HEK293 (cell line): ENCODE measurements around the gene SEC24A.

Experiments
- BCL11B ChIP-seq: fragments of 450-650 bp; formaldehyde crosslinking; IDR thresholded peaks from 2 replicates; pipeline ENCODE4 v1.5.1; 2016; ENCODE audit warnings: low read depth, missing biosample characterization, missing genetic modification characterization
- KLF17 ChIP-seq: fragments of 450-650 bp; formaldehyde crosslinking; IDR thresholded peaks from 2 replicates; pipeline ENCODE4 v1.5.1; 2016; ENCODE audit warnings: missing biosample characterization, missing genetic modification characterization
- SP3 ChIP-seq: fragments of 450-650 bp; formaldehyde crosslinking; IDR thresholded peaks from 2 replicates; pipeline ENCODE4 v1.5.1; 2016; ENCODE audit warnings: missing biosample characterization, missing genetic modification characterization
- TSHZ1 ChIP-seq: fragments of 450-650 bp; formaldehyde crosslinking; IDR thresholded peaks from 2 replicates; pipeline ENCODE4 v1.5.1; 2016; ENCODE audit warnings: missing biosample characterization, missing genetic modification characterization, borderline replicate concordance
- YY2 ChIP-seq: fragments of 450-650 bp; formaldehyde crosslinking; IDR thresholded peaks from 2 replicates; pipeline ENCODE4 v1.5.1; 2016; ENCODE audit warnings: missing biosample characterization, missing genetic modification characterization
- ZBTB21 ChIP-seq: fragments of 450-650 bp; formaldehyde crosslinking; IDR thresholded peaks from 2 replicates; pipeline ENCODE4 v1.5.1; 2017; ENCODE audit warnings: missing biosample characterization, missing genetic modification characterization
- ZIC2 ChIP-seq: fragments of 450-650 bp; formaldehyde crosslinking; IDR thresholded peaks from 2 replicates; pipeline ENCODE4 v1.5.1; 2016; ENCODE audit warnings: missing biosample characterization, missing genetic modification characterization
- ZNF10 ChIP-seq: fragments of 450-650 bp; formaldehyde crosslinking; IDR thresholded peaks from 2 replicates; pipeline ENCODE4 v1.5.1; 2017; ENCODE audit warnings: missing biosample characterization, missing genetic modification characterization
- ZNF174 ChIP-seq: fragments of 450-650 bp; formaldehyde crosslinking; IDR thresholded peaks from 2 replicates; pipeline ENCODE4 v1.5.0; 2017; ENCODE audit warnings: missing biosample characterization, mild to moderate bottlenecking, missing genetic modification characterization
- ZNF18 ChIP-seq: fragments of 450-650 bp; formaldehyde crosslinking; IDR thresholded peaks from 2 replicates; pipeline ENCODE4 v1.5.1; 2016; ENCODE audit warnings: missing biosample characterization, missing genetic modification characterization
- ZNF214 ChIP-seq: fragments of 450-650 bp; formaldehyde crosslinking; IDR thresholded peaks from 2 replicates; pipeline ENCODE4 v1.5.1; 2017; ENCODE audit warnings: missing biosample characterization, mild to moderate bottlenecking, missing genetic modification characterization, borderline replicate concordance
- ZNF223 ChIP-seq: fragments of 450-650 bp; formaldehyde crosslinking; IDR thresholded peaks from 2 replicates; pipeline ENCODE4 v1.5.1; 2016; ENCODE audit warnings: missing biosample characterization, missing genetic modification characterization
- ZNF274 ChIP-seq, 2 experiments: fragments of 200-500 bp in 1 of 2; fragments of 450-650 bp in 1 of 2; sonication (Bioruptor generic) in 1 of 2; formaldehyde crosslinking in 1 of 2; IDR thresholded peaks; 2 replicates each; pipeline versions ENCODE4 v1.5.1 to v1.6.1; 2014 to 2016; ENCODE audit warnings: borderline replicate concordance in 1 of 2, inconsistent platforms in 1 of 2, low read length in 1 of 2, missing biosample characterization in 1 of 2, missing genetic modification characterization in 1 of 2
- ZNF280D ChIP-seq: fragments of 450-650 bp; formaldehyde crosslinking; IDR thresholded peaks from 2 replicates; pipeline ENCODE4 v1.5.1; 2016; ENCODE audit warnings: missing biosample characterization, missing genetic modification characterization
- ZNF366 ChIP-seq: fragments of 450-650 bp; formaldehyde crosslinking; conservative IDR thresholded peaks from 2 replicates; pipeline ENCODE4 v1.5.1; 2016; ENCODE audit warnings: missing biosample characterization, missing genetic modification characterization
- ZNF37A ChIP-seq: fragments of 450-650 bp; IDR thresholded peaks from 2 replicates; pipeline ENCODE4 v1.5.1; 2018; ENCODE audit warnings: missing biosample characterization, missing genetic modification characterization
- ZNF404 ChIP-seq: fragments of 450-650 bp; formaldehyde crosslinking; IDR thresholded peaks from 2 replicates; pipeline ENCODE4 v1.5.1; 2017; ENCODE audit warnings: missing biosample characterization, missing genetic modification characterization
- ZNF529 ChIP-seq: fragments of 450-650 bp; formaldehyde crosslinking; IDR thresholded peaks from 2 replicates; pipeline ENCODE4 v1.5.1; 2017; ENCODE audit warnings: missing genetic modification characterization, missing biosample characterization; ENCODE audit not compliant: insufficient replicate concordance
- ZNF549 ChIP-seq: fragments of 450-650 bp; IDR thresholded peaks from 2 replicates; pipeline ENCODE4 v1.5.1; 2018; ENCODE audit warnings: missing biosample characterization, missing genetic modification characterization, mild to moderate bottlenecking, inconsistent platforms, moderate library complexity
- ZNF561 ChIP-seq: fragments of 450-650 bp; IDR thresholded peaks from 2 replicates; pipeline ENCODE4 v1.5.1; 2018; ENCODE audit warnings: missing biosample characterization, missing genetic modification characterization, borderline replicate concordance
- ZNF596 ChIP-seq: fragments of 450-650 bp; IDR thresholded peaks from 2 replicates; pipeline ENCODE4 v1.5.0; 2018; ENCODE audit warnings: missing biosample characterization, mild to moderate bottlenecking, missing genetic modification characterization, moderate library complexity
- ZNF639 ChIP-seq: fragments of 450-650 bp; formaldehyde crosslinking; IDR thresholded peaks from 2 replicates; pipeline ENCODE4 v1.5.1; 2016; ENCODE audit warnings: missing biosample characterization, missing genetic modification characterization
- ZNF692 ChIP-seq: fragments of 450-650 bp; formaldehyde crosslinking; IDR thresholded peaks from 2 replicates; pipeline ENCODE4 v1.5.1; 2016; ENCODE audit warnings: missing biosample characterization, missing genetic modification characterization
- ZNF747 ChIP-seq: fragments of 450-650 bp; formaldehyde crosslinking; IDR thresholded peaks from 2 replicates; pipeline ENCODE4 v1.5.1; 2016; ENCODE audit warnings: missing biosample characterization, missing genetic modification characterization
- ZNF768 ChIP-seq: fragments of 450-650 bp; formaldehyde crosslinking; IDR thresholded peaks from 2 replicates; pipeline ENCODE4 v1.5.1; 2018; ENCODE audit warnings: missing biosample characterization, mild to moderate bottlenecking, missing genetic modification characterization
- ZSCAN16 ChIP-seq: fragments of 450-650 bp; formaldehyde crosslinking; IDR thresholded peaks from 2 replicates; pipeline ENCODE4 v1.5.1; 2016; ENCODE audit warnings: missing biosample characterization, missing genetic modification characterization

Gene SEC24A

GRCh38 chr5:134738133-134738962 is 89.8 kb downstream of the SEC24A start, which contains the start of gene CAMLG (continued):
- TF ChIP-seq ZNF214 (tag by site-specific recombination): no peak
- peak; percentile 55; the same call in 1 of the 2 replicates for TF ChIP-seq BCL11B
- TF ChIP-seq ZNF18: 0 out of 2 replicates have a peak, but pooled peaks have one; percentile 13
- peak; percentile 93 for TF ChIP-seq ZSCAN16
- TF ChIP-seq ZNF768 (tag by site-specific recombination): peak; percentile 61; the same call in 1 of the 2 replicates
- TF ChIP-seq KLF17 (tag by site-specific recombination): peak; percentile 94
- TF ChIP-seq ZNF366 (tag by site-specific recombination): no peak
- TF ChIP-seq YY2 (tag by site-specific recombination): peak; percentile 90
- no peak for TF ChIP-seq ZNF174
- TF ChIP-seq ZNF274 (IDR thresholded peaks at IDR 0.05; ENCODE audit: low read length): no peak
- TF ChIP-seq ZNF274 (tag by site-specific recombination; IDR thresholded peaks at IDR 0.05; ENCODE audit: borderline replicate concordance): no peak
- peak; percentile 96 for TF ChIP-seq ZNF561 (tag by site-specific recombination)
- TF ChIP-seq ZNF10 (tag by site-specific recombination): 0 out of 2 replicates have a peak, but pooled peaks have one; percentile 26
- TF ChIP-seq ZNF529 (tag by site-specific recombination): no peak
- TF ChIP-seq ZNF549: no peak
- TF ChIP-seq ZNF639: peak; percentile 82
- TF ChIP-seq ZNF596 (tag by site-specific recombination): no peak
- TF ChIP-seq ZNF280D (tag by site-specific recombination): 0 out of 2 replicates have a peak, but pooled peaks have one; percentile 33
- no peak for TF ChIP-seq ZNF747 (tag by site-specific recombination)
- TF ChIP-seq TSHZ1 (tag by site-specific recombination): 0 out of 2 replicates have a peak, but pooled peaks have one; percentile 27
- TF ChIP-seq ZNF692 (tag by site-specific recombination): peak; percentile 76
- peak; percentile 88 for TF ChIP-seq ZBTB21
- TF ChIP-seq ZNF404: no peak
- TF ChIP-seq ZNF223: no peak
- TF ChIP-seq ZNF37A: no peak
- TF ChIP-seq ZIC2 (tag by site-specific recombination): no peak
- TF ChIP-seq SP3: peak; percentile 96
